GM13977 (cell line): ENCODE results near the gene ABLIM2.

Source experiments
- DNase-seq: peaks from one replicate; pipeline ENCODE4 v3.0.0; 2012; ENCODE audit warnings: low spot score
- CTCF ChIP-seq: IDR thresholded peaks from 2 replicates; pipeline ENCODE4 v1.5.1; 2012; ENCODE audit warnings: mild to moderate bottlenecking, control low read depth; ENCODE audit not compliant: insufficient read depth; ENCODE audit errors: extremely low read depth, missing control alignments
- in situ Hi-C: fragments of 300-500 bp; cut with MboI; formaldehyde crosslinking; loops from one replicate; pipeline ENCODE4 v1.12.0; 2022; ENCODE audit warnings: low sequenced_read_pairs, low pct_unique_long_range_greater_than_20kb, mixed read lengths, inconsistent platforms; ENCODE audit not compliant: unreplicated experiment

ABLIM2 gene

DNA sequence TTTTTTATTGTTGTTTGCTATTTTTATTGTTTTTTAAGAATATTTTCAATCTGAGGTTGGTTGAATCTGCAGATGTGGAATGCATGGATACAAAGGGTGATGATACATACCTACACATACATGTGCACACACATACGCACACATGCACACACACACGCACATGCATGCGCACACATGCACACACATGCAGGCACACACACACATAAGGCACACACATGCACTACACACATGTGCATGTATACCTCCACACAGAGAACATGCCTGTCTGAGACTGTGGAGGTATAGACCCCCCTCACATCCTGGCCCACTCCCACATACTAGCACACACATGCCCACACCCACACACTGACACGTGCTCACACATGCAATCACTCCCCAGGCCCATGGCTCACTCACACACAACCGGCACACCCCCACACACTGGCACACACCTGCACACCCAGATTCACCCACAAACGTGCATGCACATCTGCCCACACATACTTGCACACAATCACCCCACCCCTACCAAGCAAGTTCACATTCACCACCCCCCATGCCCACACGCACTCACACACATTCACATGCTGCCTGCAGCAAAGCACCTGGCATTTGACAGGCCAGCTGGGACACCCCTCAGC lies 121.4 kb downstream of the ABLIM2 start:
- in situ Hi-C loops: no loop called here
- DNase-seq: no peak
- no peak for TF ChIP-seq CTCF

- TF ChIP-seq CTCF: no peak
- in situ Hi-C loops: no loop called here
- no peak for DNase-seq
Observed at GRCh38 chr4:8035371-8035780, 123.2 kb downstream of the ABLIM2 start.

DNA sequence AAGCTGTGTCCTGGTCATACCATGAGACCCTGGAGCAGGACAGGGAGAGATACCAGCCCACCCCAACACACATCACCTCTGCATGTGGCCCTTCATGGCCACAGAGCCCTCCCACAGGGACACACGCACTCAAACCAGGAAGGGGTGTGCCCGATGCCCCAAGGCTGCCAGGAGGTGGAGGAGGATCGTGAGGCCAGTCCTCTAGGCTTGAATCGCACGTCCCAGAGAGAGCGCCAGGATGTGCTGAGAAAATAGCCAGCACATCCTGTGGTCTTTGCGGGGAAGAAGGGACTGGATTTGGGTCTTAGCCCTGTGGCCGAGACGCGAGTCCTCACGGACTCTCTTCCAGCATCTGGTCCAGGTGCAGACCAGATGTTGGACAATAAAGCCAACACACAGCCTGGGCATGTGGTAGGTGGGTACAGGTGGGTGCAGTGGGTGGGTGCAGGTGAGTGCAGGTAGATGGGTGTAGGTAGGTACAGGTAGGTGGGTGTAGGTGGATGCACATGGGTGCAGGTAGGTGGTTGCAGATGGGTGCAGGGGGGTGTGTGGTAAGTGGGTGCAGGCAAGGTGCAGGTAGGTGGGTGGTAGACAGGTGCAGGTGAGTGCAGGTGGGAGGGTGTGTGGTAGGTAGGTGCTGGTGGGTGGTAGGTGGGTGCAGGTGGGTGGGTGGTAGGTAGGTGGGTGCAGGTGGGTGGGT lies 124.6 kb downstream of the ABLIM2 start:
- no peak for DNase-seq
- in situ Hi-C loops: no loop called here
- no peak for TF ChIP-seq CTCF

DNA sequence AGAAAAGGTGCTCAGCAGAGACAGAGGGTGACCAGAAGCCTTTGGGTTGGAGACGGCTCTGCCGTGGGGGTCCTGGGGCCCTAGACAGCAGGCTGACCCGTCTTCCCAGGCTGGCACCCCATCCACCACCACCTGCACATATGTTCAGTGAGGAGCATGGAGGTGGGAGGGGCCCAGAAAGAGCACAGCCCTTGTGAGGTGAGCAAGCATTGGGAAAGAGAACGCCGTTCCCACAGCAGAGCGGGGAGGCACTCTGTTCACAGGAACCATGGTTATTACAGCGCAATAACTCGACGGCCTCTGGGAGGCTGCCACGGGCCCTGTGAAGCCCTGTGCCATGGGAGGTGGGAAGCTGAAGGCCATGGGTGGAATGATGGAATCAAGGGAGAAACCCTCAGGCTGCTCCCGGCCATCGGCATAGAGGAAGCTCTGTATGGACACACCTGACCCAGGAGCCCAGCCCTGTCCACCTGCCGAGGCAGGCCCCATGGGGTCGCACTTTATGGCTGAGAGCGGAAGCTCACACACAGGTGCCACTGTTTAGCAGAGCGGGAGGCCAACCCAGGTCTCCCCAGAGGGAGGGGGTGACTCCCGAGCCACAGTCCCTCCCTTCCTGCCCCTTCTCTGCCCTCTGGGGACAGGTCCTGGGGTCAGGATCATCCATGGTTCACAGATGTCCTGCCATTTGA lies 125.4 kb downstream of the ABLIM2 start:
- in situ Hi-C loops: no loop called here
- no peak for TF ChIP-seq CTCF
- DNase-seq: no peak

DNA sequence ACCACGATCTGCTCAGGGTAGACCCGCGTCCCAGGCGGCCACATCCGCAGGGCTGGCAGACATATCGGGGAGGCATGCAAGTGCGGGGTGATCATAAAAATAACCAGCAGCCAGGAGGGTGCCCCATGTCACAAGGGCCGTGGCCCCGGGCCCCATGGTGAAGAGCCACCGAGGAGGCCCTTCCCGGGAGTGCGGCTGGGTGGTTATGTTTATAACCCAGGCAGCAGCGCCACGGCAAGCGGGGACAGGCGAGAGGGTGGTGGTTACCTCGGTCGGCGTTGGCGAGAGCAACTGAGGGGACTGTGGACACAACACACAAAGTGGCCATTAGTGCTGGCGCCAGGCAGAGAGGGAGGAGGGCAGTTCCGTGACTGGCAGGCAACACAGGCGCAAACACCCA lies 126.2 kb downstream of the ABLIM2 start:
- TF ChIP-seq CTCF: no peak
- no peak for DNase-seq
- in situ Hi-C loops: no loop called here

- no peak for DNase-seq
- in situ Hi-C loops: no loop called here
- TF ChIP-seq CTCF: no peak
Observed at GRCh38 chr4:8030121-8030781, 128.4 kb downstream of the ABLIM2 start.
